ENCODE results near the gene AP2A2. TPM values are rescaled to one million over a fixed set of nuclear protein-coding genes. Genes with fewer than 3 reads are reported as not detected.

Gene AP2A2
- total RNA-seq, 1 experiment from 2014 or later = 62.0 TPM

DNA sequence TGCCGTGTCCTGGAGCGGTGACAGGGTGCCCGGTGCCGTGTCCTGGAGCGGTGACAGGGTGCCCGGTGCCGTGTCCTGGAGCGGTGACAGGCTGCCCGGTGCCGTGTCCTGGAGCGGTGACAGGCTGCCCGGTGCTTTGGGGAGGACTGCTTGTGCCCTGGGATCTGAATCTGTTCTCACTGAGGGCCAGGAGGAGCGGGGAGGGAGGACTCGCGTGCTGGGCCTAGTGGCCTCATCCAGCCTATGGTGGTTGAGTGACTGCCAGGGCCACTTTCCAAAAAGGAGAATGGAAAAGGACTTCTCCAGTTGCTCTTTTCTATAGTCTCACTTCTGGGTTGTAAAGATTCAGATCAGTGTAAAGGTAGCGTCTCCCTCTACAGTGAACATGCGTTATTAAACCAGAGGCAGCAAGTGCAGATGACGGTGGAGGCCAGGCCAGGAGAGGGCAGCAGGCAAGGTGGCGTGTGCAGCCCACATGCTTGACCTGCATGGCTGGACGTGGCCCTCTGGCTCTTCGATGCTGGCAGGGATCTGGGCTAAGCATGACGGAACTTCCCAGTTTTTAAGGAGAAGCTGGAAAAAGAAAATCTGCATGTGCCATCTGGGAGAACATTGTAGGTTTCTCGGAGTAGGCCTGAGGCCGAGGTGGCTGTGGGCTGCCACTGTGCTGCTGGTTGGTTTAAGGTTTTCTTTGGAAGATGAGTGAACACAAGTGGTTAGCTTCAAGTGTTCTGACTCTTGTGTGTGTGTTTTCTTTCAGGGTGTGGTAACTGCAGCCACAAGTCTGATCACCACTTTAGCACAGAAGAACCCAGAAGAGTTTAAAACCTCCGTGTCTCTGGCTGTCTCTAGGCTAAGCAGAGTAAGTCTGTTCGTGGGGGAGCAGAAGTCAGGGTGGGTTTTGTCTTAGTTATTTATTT, 55.0 kb downstream of the AP2A2 start:
- DNase-seq (ENCODE audit: low spot score) = no peak
- no peaks in the 10 kb centered on the region for H3K4me1 ChIP-seq (ENCODE audit: insufficient read depth, low read length, poor library complexity, severe bottlenecking)
- ChIA-PET CTCF (no interaction called here), POLR2A (ENCODE audit: low non-redundant PET) (no interaction called here)
- no peaks in the 10 kb centered on the region for H3K27me3 ChIP-seq (replicated peaks; ENCODE audit: insufficient read depth, low read depth, low read length, poor library complexity)
- H3K27ac ChIP-seq (ENCODE audit: low read depth, low read length, poor library complexity, severe bottlenecking) = no peak overlapping the region
- H3K4me3 ChIP-seq (ENCODE audit: low read depth, low read length, poor library complexity, severe bottlenecking) = no peak overlapping the region
- intact Hi-C loops (cut with micrococcal nuclease; ENCODE audit: unreplicated experiment) = no loop called here
- H3K36me3 ChIP-seq (ENCODE audit: insufficient read depth, low read length, poor library complexity, severe bottlenecking) = peaks cover 19% of the 10 kb centered on the region
- BruUV-seq (replicated peaks) = no TSS peak
- no peak for TF ChIP-seq EZH2 (IDR thresholded peaks at IDR 0.05; ENCODE audit: borderline replicate concordance, low read depth, low read length, poor library complexity, severe bottlenecking)
- TF ChIP-seq, protein P1, sequence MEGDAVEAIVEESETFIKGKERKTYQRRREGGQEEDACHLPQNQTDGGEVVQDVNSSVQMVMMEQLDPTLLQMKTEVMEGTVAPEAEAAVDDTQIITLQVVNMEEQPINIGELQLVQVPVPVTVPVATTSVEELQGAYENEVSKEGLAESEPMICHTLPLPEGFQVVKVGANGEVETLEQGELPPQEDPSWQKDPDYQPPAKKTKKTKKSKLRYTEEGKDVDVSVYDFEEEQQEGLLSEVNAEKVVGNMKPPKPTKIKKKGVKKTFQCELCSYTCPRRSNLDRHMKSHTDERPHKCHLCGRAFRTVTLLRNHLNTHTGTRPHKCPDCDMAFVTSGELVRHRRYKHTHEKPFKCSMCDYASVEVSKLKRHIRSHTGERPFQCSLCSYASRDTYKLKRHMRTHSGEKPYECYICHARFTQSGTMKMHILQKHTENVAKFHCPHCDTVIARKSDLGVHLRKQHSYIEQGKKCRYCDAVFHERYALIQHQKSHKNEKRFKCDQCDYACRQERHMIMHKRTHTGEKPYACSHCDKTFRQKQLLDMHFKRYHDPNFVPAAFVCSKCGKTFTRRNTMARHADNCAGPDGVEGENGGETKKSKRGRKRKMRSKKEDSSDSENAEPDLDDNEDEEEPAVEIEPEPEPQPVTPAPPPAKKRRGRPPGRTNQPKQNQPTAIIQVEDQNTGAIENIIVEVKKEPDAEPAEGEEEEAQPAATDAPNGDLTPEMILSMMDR (conservative IDR thresholded peaks at IDR 0.05; ENCODE audit: low read depth, low read length) = no peak
- H3K9me3 ChIP-seq (ENCODE audit: low read depth, low read length, poor library complexity, severe bottlenecking) = no peaks in the 10 kb centered on the region

DNA sequence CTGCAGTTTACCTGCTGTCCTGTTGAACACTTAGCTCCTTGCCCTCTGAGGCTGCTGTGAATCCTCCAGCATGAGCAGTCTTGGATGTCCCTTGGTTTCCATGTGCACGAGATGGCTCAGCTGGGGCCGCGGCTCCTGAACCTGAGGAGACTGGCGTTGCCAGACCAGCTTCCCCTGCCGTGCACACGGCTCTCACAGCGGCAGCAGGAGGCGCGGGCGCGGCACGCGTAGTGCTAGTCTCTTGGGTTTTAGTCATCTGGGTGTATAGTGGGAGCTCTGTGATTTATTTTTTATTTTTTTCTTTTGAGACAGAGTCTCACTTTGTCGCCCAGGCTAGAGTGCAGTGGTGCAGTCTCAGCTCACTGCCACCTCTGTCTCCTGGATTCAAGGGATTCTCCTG, 56.1 kb downstream of the AP2A2 start:
- no peak for TF ChIP-seq EZH2 (IDR thresholded peaks at IDR 0.05; ENCODE audit: borderline replicate concordance, low read depth, low read length, poor library complexity, severe bottlenecking)
- TF ChIP-seq, protein P1 (conservative IDR thresholded peaks at IDR 0.05; ENCODE audit: low read depth, low read length) = no peak
- intact Hi-C loops (cut with micrococcal nuclease; ENCODE audit: unreplicated experiment) = no loop called here
- Histone ChIP-seq H3K27ac (ENCODE audit: low read depth, low read length, poor library complexity, severe bottlenecking) (no peak overlapping the region), H3K36me3 (ENCODE audit: insufficient read depth, low read length, poor library complexity, severe bottlenecking) (peaks cover 29% of the 10 kb centered on the region), H3K4me1 (ENCODE audit: insufficient read depth, low read length, poor library complexity, severe bottlenecking) (no peaks in the 10 kb centered on the region), H3K4me3 (ENCODE audit: low read depth, low read length, poor library complexity, severe bottlenecking) (no peak overlapping the region), H3K9me3 (ENCODE audit: low read depth, low read length, poor library complexity, severe bottlenecking) (no peaks in the 10 kb centered on the region), H3K27me3 (replicated peaks; ENCODE audit: insufficient read depth, low read depth, low read length, poor library complexity) (no peaks in the 10 kb centered on the region)
- ChIA-PET CTCF (no interaction called here), POLR2A (ENCODE audit: low non-redundant PET) (no interaction called here)
- DNase-seq (ENCODE audit: low spot score) = no peak
- no TSS peak for BruUV-seq (replicated peaks)

DNA sequence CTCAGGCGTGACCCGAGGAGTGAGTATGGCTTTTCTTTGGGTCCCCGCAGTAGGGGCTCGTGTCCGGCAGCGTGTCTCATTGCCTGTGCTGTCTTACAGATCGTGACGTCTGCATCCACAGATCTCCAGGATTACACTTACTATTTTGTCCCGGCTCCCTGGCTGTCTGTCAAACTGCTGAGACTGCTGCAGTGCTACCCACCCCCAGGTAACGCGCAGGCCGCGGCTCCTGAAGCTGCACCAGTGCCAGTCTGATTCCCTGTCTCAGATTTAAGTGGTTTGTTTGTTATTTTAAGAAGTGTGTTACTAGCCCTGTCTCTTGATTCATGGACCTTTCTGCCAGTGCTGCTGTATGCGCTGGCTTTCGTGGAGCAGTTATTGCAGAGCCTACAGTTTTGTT, 58.9 kb downstream of the AP2A2 start:
- intact Hi-C loops (cut with micrococcal nuclease; ENCODE audit: unreplicated experiment) = no loop called here
- TF ChIP-seq, protein P1 (conservative IDR thresholded peaks at IDR 0.05; ENCODE audit: low read depth, low read length) = no peak
- no peak for TF ChIP-seq EZH2 (IDR thresholded peaks at IDR 0.05; ENCODE audit: borderline replicate concordance, low read depth, low read length, poor library complexity, severe bottlenecking)
- Histone ChIP-seq H3K4me1 (ENCODE audit: insufficient read depth, low read length, poor library complexity, severe bottlenecking) (no peaks in the 10 kb centered on the region), H3K9me3 (ENCODE audit: low read depth, low read length, poor library complexity, severe bottlenecking) (no peaks in the 10 kb centered on the region), H3K4me3 (ENCODE audit: low read depth, low read length, poor library complexity, severe bottlenecking) (no peak overlapping the region), H3K36me3 (ENCODE audit: insufficient read depth, low read length, poor library complexity, severe bottlenecking) (peaks cover 38% of the 10 kb centered on the region), H3K27me3 (replicated peaks; ENCODE audit: insufficient read depth, low read depth, low read length, poor library complexity) (no peaks in the 10 kb centered on the region), H3K27ac (ENCODE audit: low read depth, low read length, poor library complexity, severe bottlenecking) (no peak overlapping the region)
- POLR2A ChIA-PET (ENCODE audit: low non-redundant PET) = no interaction called here
- CTCF ChIA-PET = no interaction called here
- no peak for DNase-seq (ENCODE audit: low spot score)
- no TSS peak for BruUV-seq (replicated peaks)
